Esophagus muscularis mucosa (tissue), 4 donors: Measurements from ENCODE around the gene SH3D19.

Experiments used
- EP300 ChIP-seq: sonication (generic); formaldehyde crosslinking; IDR thresholded peaks from one replicate; pipeline ENCODE4 v1.6.1; 2017; ENCODE audit warnings: antibody characterized with exemption
- POLR2A ChIP-seq: fragments of 450-650 bp; IDR thresholded peaks from one replicate; pipeline ENCODE4 v1.6.1; 2017; ENCODE audit warnings: antibody characterized with exemption, moderate library complexity, mild to moderate bottlenecking, low read depth
- POLR2AphosphoS5 ChIP-seq, 2 donors: sonication (generic); formaldehyde crosslinking; IDR thresholded peaks; one replicate each; pipeline ENCODE4 v1.6.1; 2017; ENCODE audit warnings: antibody characterized with exemption in 2 of 2
- TF ChIP-seq, protein P1 (sequence below), 3 experiments: fragments of 200-600 bp in 2 of 3; fragments of 450-650 bp in 1 of 3; sonication (generic) in 2 of 3; IDR thresholded peaks; one replicate each; pipeline ENCODE4 v1.5.1; 2017 to 2019; ENCODE audit warnings: antibody characterized with exemption in 3 of 3, mild to moderate bottlenecking in 2 of 3, moderate library complexity in 1 of 3

- TF ChIP-seq, protein P1, sequence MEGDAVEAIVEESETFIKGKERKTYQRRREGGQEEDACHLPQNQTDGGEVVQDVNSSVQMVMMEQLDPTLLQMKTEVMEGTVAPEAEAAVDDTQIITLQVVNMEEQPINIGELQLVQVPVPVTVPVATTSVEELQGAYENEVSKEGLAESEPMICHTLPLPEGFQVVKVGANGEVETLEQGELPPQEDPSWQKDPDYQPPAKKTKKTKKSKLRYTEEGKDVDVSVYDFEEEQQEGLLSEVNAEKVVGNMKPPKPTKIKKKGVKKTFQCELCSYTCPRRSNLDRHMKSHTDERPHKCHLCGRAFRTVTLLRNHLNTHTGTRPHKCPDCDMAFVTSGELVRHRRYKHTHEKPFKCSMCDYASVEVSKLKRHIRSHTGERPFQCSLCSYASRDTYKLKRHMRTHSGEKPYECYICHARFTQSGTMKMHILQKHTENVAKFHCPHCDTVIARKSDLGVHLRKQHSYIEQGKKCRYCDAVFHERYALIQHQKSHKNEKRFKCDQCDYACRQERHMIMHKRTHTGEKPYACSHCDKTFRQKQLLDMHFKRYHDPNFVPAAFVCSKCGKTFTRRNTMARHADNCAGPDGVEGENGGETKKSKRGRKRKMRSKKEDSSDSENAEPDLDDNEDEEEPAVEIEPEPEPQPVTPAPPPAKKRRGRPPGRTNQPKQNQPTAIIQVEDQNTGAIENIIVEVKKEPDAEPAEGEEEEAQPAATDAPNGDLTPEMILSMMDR (IDR thresholded peaks at IDR 0.05): no peak
- no peak for TF ChIP-seq POLR2AphosphoS5 (IDR thresholded peaks at IDR 0.05)
- no peak for TF ChIP-seq EP300
- no peak for TF ChIP-seq POLR2A
Observed at GRCh38 chr4:151095142-151095541, 230.3 kb downstream of the SH3D19 start.
